ENCODE results near the gene TMEM184C. TPM values are rescaled to one million over a fixed set of nuclear protein-coding genes. Genes with fewer than 3 reads are reported as not detected.

TMEM184C gene
- total and polyA plus RNA-seq, 8 donors: 5.1 to 31.8 (median 9.7) TPM

GRCh38 chr4:147582386-147583060, 34.7 kb upstream of the TMEM184C start:
- H3K27me3 ChIP-seq: no peaks in the 10 kb centered on the region
- H3K4me3 ChIP-seq: no peak overlapping the region
- no peak overlapping the region for H3K27ac ChIP-seq
- no peak for DNase-seq
- intact Hi-C loops (cut with DNase I; ENCODE audit: low total_unique reads): loop anchor here (10.0 kb wide), 1 partner anchor 418 kb away; no protein-coding TSS in a partner anchor
- peaks cover 0 to 11% (median 0%) of the 10 kb centered on the region in 4 donors for H3K4me1 ChIP-seq
- TF ChIP-seq CTCF (IDR thresholded peaks at IDR 0.05): no peak
- no peak for TF ChIP-seq POLR2AphosphoS5 (IDR thresholded peaks at IDR 0.05)
- TF ChIP-seq POLR2A (IDR thresholded peaks at IDR 0.05): no peak
- no peak for TF ChIP-seq EP300 (IDR thresholded peaks at IDR 0.05)
- H3K9me3 ChIP-seq: peaks cover 0 to 11% (median 3%) of the 10 kb centered on the region in 4 donors
- no peaks in the 10 kb centered on the region for H3K36me3 ChIP-seq

GRCh38 chr4:147583876-147584275, 33.3 kb upstream of the TMEM184C start:
- DNase-seq: no peak
- H3K27ac ChIP-seq: no peak overlapping the region

GRCh38 chr4:147586032-147586431, 31.2 kb upstream of the TMEM184C start:
- WGBS, 5 donors: 36 to 62% (median 46%) methylated on average over 3 of the region's 3 CpGs
- H3K4me3 ChIP-seq: no peak overlapping the region
- peaks cover 0 to 21% (median 8%) of the 10 kb centered on the region in 4 donors for H3K4me1 ChIP-seq
- intact Hi-C loops (cut with DNase I; ENCODE audit: low total_unique reads): loop anchor here (10.0 kb wide), 1 partner anchor 421 kb away; no protein-coding TSS in a partner anchor
- no peaks in the 10 kb centered on the region for H3K36me3 ChIP-seq
- H3K27me3 ChIP-seq: no peaks in the 10 kb centered on the region
- DNase-seq: peak in 1 of 2 donors; percentile 14
- H3K27ac ChIP-seq: no peak overlapping the region
- TF ChIP-seq POLR2AphosphoS5 (IDR thresholded peaks at IDR 0.05): no peak
- no peak for TF ChIP-seq CTCF (IDR thresholded peaks at IDR 0.05)
- TF ChIP-seq POLR2A (IDR thresholded peaks at IDR 0.05): no peak
- no peak for TF ChIP-seq EP300 (IDR thresholded peaks at IDR 0.05)
- H3K9me3 ChIP-seq: peaks cover 0 to 11% (median 3%) of the 10 kb centered on the region in 4 donors

More at GRCh38 chr4:147583876-147584275, 33.3 kb upstream of the TMEM184C start:
- Histone ChIP-seq H3K27me3 (no peaks in the 10 kb centered on the region), H3K4me1 (peaks cover 0 to 11% (median 0%) of the 10 kb centered on the region in 4 donors), H3K9me3 (peaks cover 0 to 11% (median 3%) of the 10 kb centered on the region in 4 donors), H3K36me3 (no peaks in the 10 kb centered on the region), H3K4me3 (no peak overlapping the region)
- WGBS, 5 donors: 76 to 84% (median 81%) methylated on average over 1 of the region's 1 CpG
- no peak for TF ChIP-seq EP300 (IDR thresholded peaks at IDR 0.05)
- no peak for TF ChIP-seq CTCF (IDR thresholded peaks at IDR 0.05)
- TF ChIP-seq POLR2A (IDR thresholded peaks at IDR 0.05): no peak
- intact Hi-C loops (cut with DNase I; ENCODE audit: low total_unique reads): loop anchor here (10.0 kb wide), 1 partner anchor 419 kb away; no protein-coding TSS in a partner anchor

GRCh38 chr4:147586637-147587036, 30.6 kb upstream of the TMEM184C start:
- 74 to 85% (median 79%) methylated on average over 4 of the region's 4 CpGs for WGBS, 5 donors
- H3K27ac ChIP-seq: no peak overlapping the region
- intact Hi-C loops (cut with DNase I; ENCODE audit: low total_unique reads): loop anchor here (10.0 kb wide), 1 partner anchor 422 kb away; no protein-coding TSS in a partner anchor
- H3K9me3 ChIP-seq: peaks cover 0 to 11% (median 3%) of the 10 kb centered on the region in 4 donors
- no peaks in the 10 kb centered on the region for H3K36me3 ChIP-seq
- no peaks in the 10 kb centered on the region for H3K27me3 ChIP-seq
- H3K4me1 ChIP-seq: peaks cover 0 to 21% (median 8%) of the 10 kb centered on the region in 4 donors
- no peak for DNase-seq
- no peak overlapping the region for H3K4me3 ChIP-seq
- no peak for TF ChIP-seq EP300 (IDR thresholded peaks at IDR 0.05)
- no peak for TF ChIP-seq CTCF (IDR thresholded peaks at IDR 0.05)
- no peak for TF ChIP-seq POLR2AphosphoS5 (IDR thresholded peaks at IDR 0.05)
- TF ChIP-seq POLR2A (IDR thresholded peaks at IDR 0.05): no peak

Measured in stomach (tissue), 9 donors.